ENCODE measurements around the gene GEMIN7.

- no peak for TF ChIP-seq EZH2phosphoT487 (conservative IDR thresholded peaks at IDR 0.05; ENCODE audit: low read length)
- TF ChIP-seq CTCF (IDR thresholded peaks at IDR 0.05; ENCODE audit: insufficient read depth, low read length, poor library complexity, severe bottlenecking), result no peak
These were observed 14.9 kb upstream of the GEMIN7 start for GRCh38 chr19:45063851-45064801.

Data from SU-DHL-6 (cell line).